Gastrocnemius medialis (tissue), 4 donors: Measurements from ENCODE around the gene TRAF1. TPM values are rescaled to one million over a fixed set of nuclear protein-coding genes. Genes with fewer than 3 reads are reported as not detected.

ENCODE experiments used
- ATAC-seq, 2 donors: fragments of 150-250 bp; one replicate each; pipeline ENCODE4 v1.9.1; 2016
- DNase-seq, 2 donors: peaks; one replicate each; pipeline ENCODE4 v3.0.0-alpha.2; 2019
- H3K27ac ChIP-seq, 4 donors: fragments of 200-600 bp; sonication (generic); 1 replicate in 1 of 4; 2 replicates in 3 of 4; pipeline ENCODE4 v1.5.1; 2016 to 2018; ENCODE audit warnings: mild to moderate bottlenecking in 2 of 4, moderate library complexity in 1 of 4
- H3K27me3 ChIP-seq, 3 donors: fragments of 200-600 bp; sonication (generic) in 2 of 3; 1 replicate in 1 of 3; 2 replicates in 2 of 3; pipeline versions ENCODE4 v1.5.1 to v1.6.0; 2016 to 2019; ENCODE audit warnings: mild to moderate bottlenecking in 1 of 3, moderate library complexity in 1 of 3
- H3K36me3 ChIP-seq, 2 donors: fragments of 200-600 bp; sonication (generic) in 1 of 2; one replicate each; pipeline ENCODE4 v1.5.1; 2017 to 2018
- H3K4me1 ChIP-seq, 2 donors: fragments of 200-600 bp; sonication (generic) in 1 of 2; one replicate each; pipeline ENCODE4 v1.5.1; 2016 to 2017; ENCODE audit warnings: mild to moderate bottlenecking in 2 of 2
- H3K4me3 ChIP-seq, 4 donors: fragments of 200-600 bp; sonication (generic) in 3 of 4; 1 replicate in 1 of 4; 2 replicates in 3 of 4; pipeline ENCODE4 v1.5.1; 2016 to 2019; ENCODE audit warnings: mild to moderate bottlenecking in 2 of 4
- H3K9me3 ChIP-seq, 3 donors: fragments of 200-600 bp; sonication (generic) in 2 of 3; 1 replicate in 1 of 3; 2 replicates in 2 of 3; pipeline ENCODE4 v1.5.1; 2016 to 2019
- CTCF ChIP-seq, 5 experiments: fragments of 450-650 bp in 3 of 5; fragments of 200-600 bp in 2 of 5; sonication (generic) in 2 of 5; IDR thresholded peaks in 4 of 5; conservative IDR thresholded peaks in 1 of 5; 1 replicate in 4 of 5; 2 replicates in 1 of 5; pipeline ENCODE4 v1.5.1; 2016 to 2019; ENCODE audit warnings: antibody characterized with exemption in 5 of 5, mild to moderate bottlenecking in 3 of 5, moderate library complexity in 3 of 5
- POLR2A ChIP-seq, 2 donors: fragments of 450-650 bp; IDR thresholded peaks; one replicate each; pipeline ENCODE4 v1.6.1; 2017; ENCODE audit warnings: antibody characterized with exemption in 2 of 2, mild to moderate bottlenecking in 2 of 2, moderate library complexity in 2 of 2
- in situ Hi-C, 4 donors: fragments of 200-750 bp; cut with MboI; loops; one replicate each; pipeline versions ENCODE4 v1.15.0 to v1.8.0; 2017; ENCODE audit warnings: low sequenced_read_pairs in 4 of 4
- intact Hi-C: fragments of 100-400 bp; cut with DNase I; formaldehyde crosslinking; loops from one replicate; pipeline ENCODE4 v1.15.1; 2023; ENCODE audit warnings: low total_unique reads
- total RNA-seq, 4 donors: library from RNA; depleted of rRNA; stranded (reverse); fragments of >200 nt; gene quantifications; one replicate each; pipeline versions ENCODE4 v1.1.0 to v1.2.3, GENCODE V29; 2016

The TRAF1 gene
- total RNA-seq, 4 donors from 2014 or later: 0.42 to 1.6 (median 0.77) TPM

GRCh38 chr9:120865809-120866208 lies 60.8 kb downstream of the TRAF1 start:
- H3K4me3 ChIP-seq: no peak overlapping the region
- no peak overlapping the region for H3K27ac ChIP-seq
- DNase-seq: no peak
- no peak for ATAC-seq
- in situ Hi-C loops (loop anchor here in 1 of 4 donors (25.0 kb wide), 1 partner anchor 196 kb away; the partner anchor contains the start of genes C5 and CNTRL), intact Hi-C loops (no loop called here)
- H3K36me3 ChIP-seq: peaks cover 0 to 20% of the 10 kb centered on the region in 2 donors
- no peaks in the 10 kb centered on the region for H3K9me3 ChIP-seq
- TF ChIP-seq CTCF (IDR thresholded peaks at IDR 0.05 in 4 of 5, conservative IDR thresholded peaks at IDR 0.05 in 1 of 5) (no peak), POLR2A (IDR thresholded peaks at IDR 0.05) (no peak)
- no peaks in the 10 kb centered on the region for H3K27me3 ChIP-seq
- peaks cover 4 to 8% of the 10 kb centered on the region in 2 donors for H3K4me1 ChIP-seq

- Histone ChIP-seq H3K27ac (no peak overlapping the region), H3K9me3 (no peaks in the 10 kb centered on the region), H3K27me3 (no peaks in the 10 kb centered on the region), H3K4me1 (peaks cover 4 to 8% of the 10 kb centered on the region in 2 donors), H3K4me3 (no peak overlapping the region), H3K36me3 (peaks cover 0 to 26% of the 10 kb centered on the region in 2 donors)
- intact Hi-C loops: no loop called here
- in situ Hi-C loops: loop anchor here in 1 of 4 donors (25.0 kb wide), 1 partner anchor 197 kb away; the partner anchor contains the start of genes C5 and CNTRL
- ATAC-seq (no peak), DNase-seq (no peak)
- TF ChIP-seq POLR2A (IDR thresholded peaks at IDR 0.05) (no peak), CTCF (IDR thresholded peaks at IDR 0.05 in 4 of 5, conservative IDR thresholded peaks at IDR 0.05 in 1 of 5) (no peak)
Measured at GRCh38 chr9:120865176-120865575, 61.4 kb downstream of the TRAF1 start.

- intact Hi-C loops: no loop called here
Measured at GRCh38 chr9:120864719-120865118, 61.9 kb downstream of the TRAF1 start.

GRCh38 chr9:120863833-120864232 lies 62.8 kb downstream of the TRAF1 start:
- Histone ChIP-seq H3K4me3 (no peak overlapping the region), H3K27ac (no peak overlapping the region), H3K4me1 (peaks cover 4 to 5% of the 10 kb centered on the region in 2 donors), H3K9me3 (no peaks in the 10 kb centered on the region), H3K27me3 (no peaks in the 10 kb centered on the region), H3K36me3 (peaks cover 0 to 32% of the 10 kb centered on the region in 2 donors)
- ATAC-seq: no peak
- in situ Hi-C loops: loop anchor here in 1 of 4 donors (25.0 kb wide), 1 partner anchor 198 kb away; the partner anchor contains the start of genes C5 and CNTRL
- intact Hi-C loops: no loop called here
- TF ChIP-seq CTCF (IDR thresholded peaks at IDR 0.05 in 4 of 5, conservative IDR thresholded peaks at IDR 0.05 in 1 of 5) (no peak), POLR2A (IDR thresholded peaks at IDR 0.05) (no peak)
- DNase-seq: no peak

More at GRCh38 chr9:120864719-120865118, 61.9 kb downstream of the TRAF1 start:
- TF ChIP-seq POLR2A (IDR thresholded peaks at IDR 0.05) (no peak), CTCF (IDR thresholded peaks at IDR 0.05 in 4 of 5, conservative IDR thresholded peaks at IDR 0.05 in 1 of 5) (no peak)
- H3K27ac ChIP-seq: no peak overlapping the region
- DNase-seq: no peak
- ATAC-seq: no peak
- H3K9me3 ChIP-seq: no peaks in the 10 kb centered on the region
- H3K4me3 ChIP-seq: no peak overlapping the region
- peaks cover 4 to 8% of the 10 kb centered on the region in 2 donors for H3K4me1 ChIP-seq
- H3K27me3 ChIP-seq: no peaks in the 10 kb centered on the region
- peaks cover 0 to 31% of the 10 kb centered on the region in 2 donors for H3K36me3 ChIP-seq
- in situ Hi-C loops: loop anchor here in 1 of 4 donors (25.0 kb wide), 1 partner anchor 198 kb away; the partner anchor contains the start of genes C5 and CNTRL
